ENCODE results near the gene DAND5. TPM values are rescaled to one million over a fixed set of nuclear protein-coding genes. Genes with fewer than 3 reads are reported as not detected.

The DAND5 gene
- total and polyA plus RNA-seq, 10 of the 15 experiments (the other 5 are each of a cell fraction or from before 2014, with no cell fraction given): 0.06 to 0.15 (median 0.12) TPM; not detected in 5

GRCh38 chr19:12955996-12956395 is 13.4 kb upstream of the DAND5 start:
- no TSS peak for BruUV-seq (replicated peaks)

GRCh38 chr19:12956446-12957388 is 12.7 kb upstream of the DAND5 start, which contains the start of gene GADD45GIP1:
Gene GADD45GIP1 (minus strand): TSS chr19:12957223. CDS start chr19:12957212, 11 bp downstream.
- DNase-seq (ENCODE audit: low read depth, low spot score): peak; percentile 41
- Histone ChIP-seq H3K4me3 (peak within 1 kb of the TSS; percentile 78), H3K9ac (ENCODE audit: control insufficient read depth, insufficient read depth, low read length) (peak within 1 kb of the TSS; percentile 80), H4K20me1 (ENCODE audit: control insufficient read depth, insufficient read depth) (no peaks in the 10 kb centered on the region), H3K27ac (ENCODE audit: control insufficient read depth, insufficient read depth) (peak within 1 kb of the TSS; percentile 71), H3K36me3 (ENCODE audit: control insufficient read depth in 2 of 2, insufficient read depth in 2 of 2, low read length in 1 of 2) (peaks cover under 1 to 9% of the 10 kb centered on the region in 2 experiments; a peak in 3 of 4 replicates), H3K27me3 (replicated peaks in 1 of 2; ENCODE audit: control insufficient read depth in 2 of 2, insufficient read depth in 2 of 2, low read length in 1 of 2) (no peaks in the 10 kb centered on the region), H2AFZ (ENCODE audit: control insufficient read depth, low read depth, low read length) (peak within 1 kb of the TSS; percentile 94), H3K79me2 (ENCODE audit: control insufficient read depth, insufficient read depth, low read length) (peaks cover 32% of the 10 kb centered on the region), H3K4me1 (ENCODE audit: control insufficient read depth, insufficient read depth, low read length) (peaks cover 11% of the 10 kb centered on the region), H3K9me3 (replicated peaks; ENCODE audit: control insufficient read depth, insufficient read depth, low read length) (no peaks in the 10 kb centered on the region), H3K4me2 (ENCODE audit: control insufficient read depth, insufficient read depth) (peak within 1 kb of the TSS; percentile 85)
- CTCF ChIA-PET: interaction anchor here (0.7 to 4.6 kb wide), 2 partner anchors 9 to 191 kb away, joined by 3 to 40 read pairs; no protein-coding TSS in a partner anchor
- ATAC-seq: peak; percentile 94
- peak; percentile 56 for FAIRE-seq
- POLR2A ChIA-PET: interaction anchor here (0.6 to 1.9 kb wide), 4 partner anchors 19 to 145 kb away, joined by 3 to 5 read pairs (median 3); partner anchors contain the start of gene CALR
- in situ Hi-C loops (cut with MboI): no loop called here
- RAD21 ChIA-PET (ENCODE audit: unreplicated experiment): interaction anchor here (2.3 kb wide), 1 partner anchor 9 kb away, joined by 9 read pairs; no protein-coding TSS in a partner anchor
- SMC1A ChIA-PET (ENCODE audit: uncharacterized antibody, unreplicated experiment): interaction anchor here (0.6 to 2.1 kb wide), 4 partner anchors 9 to 90 kb away, joined by 3 to 6 read pairs (median 5); partner anchors contain the start of gene GCDH
- WGBS (ENCODE audit: insufficient coverage, insufficient replicate concordance, low lambda C conversion rate, missing lambda C conversion rate): under 1% methylated on average over 79 of the region's 84 CpGs
- intact Hi-C loops (cut with micrococcal nuclease; ENCODE audit: unreplicated experiment): no loop called here
- no TSS peak for BruUV-seq (replicated peaks)
- TF ChIP-seq RBBP5 (conservative IDR thresholded peaks at IDR 0.05): no peak
- no peak for TF ChIP-seq SMAD1 (IDR thresholded peaks at IDR 0.05; ENCODE audit: low read depth, partially characterized antibody)
- no peak for TF ChIP-seq ZBTB33 (IDR thresholded peaks at IDR 0.05)
- TF ChIP-seq TCF3 (IDR thresholded peaks at IDR 0.05; ENCODE audit: borderline replicate concordance, insufficient read depth, low read depth, low read length): 0 out of 2 replicates have a peak, but pooled peaks have one; percentile 16
- no peak for TF ChIP-seq PAX5 (IDR thresholded peaks at IDR 0.05; ENCODE audit: borderline replicate concordance, low read depth, low read length)
- TF ChIP-seq SKIL (IDR thresholded peaks at IDR 0.05; ENCODE audit: low read depth, poor library complexity, severe bottlenecking): no peak
- TF ChIP-seq EZH2 (IDR thresholded peaks at IDR 0.05; ENCODE audit: borderline replicate concordance, control insufficient read depth, low read depth, low read length): no peak

More at GRCh38 chr19:12955996-12956395, 13.4 kb upstream of the DAND5 start:
- peaks cover 6 to 10% of the 10 kb centered on the region in 2 experiments; a peak in 3 of 4 replicates for H3K36me3 ChIP-seq (ENCODE audit: control insufficient read depth in 2 of 2, insufficient read depth in 2 of 2, low read length in 1 of 2)
- intact Hi-C loops (cut with micrococcal nuclease; ENCODE audit: unreplicated experiment) (no loop called here), in situ Hi-C loops (cut with MboI) (no loop called here)
- FAIRE-seq: no peak
- no peaks in the 10 kb centered on the region for H4K20me1 ChIP-seq (ENCODE audit: control insufficient read depth, insufficient read depth)
- no peak overlapping the region for H2AFZ ChIP-seq (ENCODE audit: control insufficient read depth, low read depth, low read length)
- no peaks in the 10 kb centered on the region for H3K9me3 ChIP-seq (replicated peaks; ENCODE audit: control insufficient read depth, insufficient read depth, low read length)
- CTCF ChIA-PET: interaction anchor here (0.5 to 4.6 kb wide), 3 partner anchors 9 to 190 kb away, joined by 3 to 40 read pairs (median 3); no protein-coding TSS in a partner anchor
- RAD21 ChIA-PET (ENCODE audit: unreplicated experiment): interaction anchor here (0.5 to 2.3 kb wide), 3 partner anchors 9 to 1662 kb away, joined by 4 to 9 read pairs (median 7); no protein-coding TSS in a partner anchor
- H3K79me2 ChIP-seq (ENCODE audit: control insufficient read depth, insufficient read depth, low read length): peaks cover 32% of the 10 kb centered on the region
- ATAC-seq: no peak
- WGBS (ENCODE audit: insufficient coverage, insufficient replicate concordance, low lambda C conversion rate, missing lambda C conversion rate): 4% methylated on average over 12 of the region's 12 CpGs
- peak overlapping the region; percentile 85 for H3K4me2 ChIP-seq (ENCODE audit: control insufficient read depth, insufficient read depth)
- peak overlapping the region; percentile 78 for H3K4me3 ChIP-seq
- peak overlapping the region; percentile 24; the same call in 1 of the 2 replicates for H3K27ac ChIP-seq (ENCODE audit: control insufficient read depth, insufficient read depth)
- H3K27me3 ChIP-seq (replicated peaks in 1 of 2; ENCODE audit: control insufficient read depth in 2 of 2, insufficient read depth in 2 of 2, low read length in 1 of 2): no peaks in the 10 kb centered on the region
- H3K4me1 ChIP-seq (ENCODE audit: control insufficient read depth, insufficient read depth, low read length): peaks cover 11% of the 10 kb centered on the region
- POLR2A ChIA-PET: interaction anchor here (0.8 to 1.9 kb wide), 3 partner anchors 10 to 145 kb away, joined by 3 to 7 read pairs (median 5); partner anchors contain the start of genes CALR and RAD23A
- no peak for TF ChIP-seq RFX5 (IDR thresholded peaks at IDR 0.05; ENCODE audit: low read depth, low read length)
- 0 out of 2 replicates have a peak, but pooled peaks have one; percentile 10 for TF ChIP-seq NR2F1 (conservative IDR thresholded peaks at IDR 0.05)
- TF ChIP-seq SMAD5 (IDR thresholded peaks at IDR 0.05; ENCODE audit: low read depth): 0 out of 2 replicates have a peak, but pooled peaks have one; percentile 10
- SMC1A ChIA-PET (ENCODE audit: uncharacterized antibody, unreplicated experiment): interaction anchor here (1.3 to 2.1 kb wide), 3 partner anchors 9 to 65 kb away, joined by 4 to 6 read pairs (median 6); partner anchors contain the start of gene GCDH
- H3K9ac ChIP-seq (ENCODE audit: control insufficient read depth, insufficient read depth, low read length): peak overlapping the region; percentile 80
- no peak for DNase-seq (ENCODE audit: low read depth, low spot score)

Measured in GM12878 (cell line).